HepG2 (cell line): Measurements from ENCODE around the gene ANO10. TPM values are rescaled to one million over a fixed set of nuclear protein-coding genes. Genes with fewer than 3 reads are reported as not detected.

Experiments used
- ATAC-seq: fragments of 200-7000 bp; cut with Tn5 transposase; 3 replicates; pipeline ENCODE4 v1.9.1; 2020; ENCODE audit warnings: mild to moderate bottlenecking, moderate library complexity
- BruUV-seq: library from RNA; stranded (reverse); fragments of 400-500 nt; replicated peaks from 2 replicates; lab custom pipeline; 2021; lab: Mats Ljungman, UMichigan
- CTCF ChIA-PET: fragments of 300-600 bp; formaldehyde crosslinking; extraction: SDS; loops from one replicate; lab custom pipeline; 2021; ENCODE audit warnings: low total read pairs, inconsistent platforms, low intra/inter-chr PET ratio; lab: Yijun Ruan, JAX
- POLR2A ChIA-PET: fragments of 350-600 bp; sonication (Branson Sonifier 250); formaldehyde crosslinking; loops from one replicate; lab custom pipeline; 2020; ENCODE audit warnings: antibody characterized with exemption, inconsistent platforms; lab: Yijun Ruan, JAX
- DNase-seq: peaks from one replicate; pipeline ENCODE4 v3.0.0-alpha.2; 2015; ENCODE audit warnings: low spot score
- FAIRE-seq: peaks from 3 replicates; lab custom pipeline; 2011; peaks lifted over from hg19 to GRCh38; lab: Jason Lieb, UNC
- H2AFZ ChIP-seq: one replicate; pipeline ENCODE4 v1.6.1; 2011; ENCODE audit warnings: low read length, inconsistent platforms
- H3K27ac ChIP-seq: fragments of 300-600 bp; 3 replicates; pipeline ENCODE4 v1.8.0; 2011; ENCODE audit warnings: mixed run types, mild to moderate bottlenecking, mixed read lengths, low read length, inconsistent platforms; ENCODE audit not compliant: insufficient read depth; ENCODE audit errors: extremely low read length
- H3K27me3 ChIP-seq, 2 experiments: fragments of 200-600 bp in 1 of 2; 2 replicates in 1 of 2; 3 replicates in 1 of 2; pipeline versions ENCODE4 v1.6.0 to v1.8.0; 2011; ENCODE audit warnings: low read length in 2 of 2, mild to moderate bottlenecking in 2 of 2, moderate library complexity in 2 of 2, inconsistent platforms in 1 of 2; ENCODE audit not compliant: insufficient read depth in 2 of 2, control insufficient read depth in 1 of 2
- H3K36me3 ChIP-seq, 2 experiments: fragments of 200-600 bp in 1 of 2; replicated peaks in 1 of 2; 2 replicates in 1 of 2; 3 replicates in 1 of 2; pipeline versions ENCODE4 v1.5.1 to v1.8.0; 2011; ENCODE audit warnings: low read length in 2 of 2, inconsistent platforms in 1 of 2; ENCODE audit not compliant: insufficient read depth in 2 of 2, control insufficient read depth in 1 of 2
- H3K4me1 ChIP-seq: 2 replicates; pipeline ENCODE4 v1.5.1; 2012; ENCODE audit warnings: low read length, inconsistent platforms; ENCODE audit not compliant: insufficient read depth
- H3K4me2 ChIP-seq: 2 replicates; pipeline ENCODE4 v1.6.0; 2011; ENCODE audit warnings: low read depth, low read length, inconsistent platforms
- H3K4me3 ChIP-seq, 3 experiments: fragments of 200-600 bp in 1 of 3; sonication (generic), shearing (Covaris generic) in 1 of 3; replicated peaks in 1 of 3; 2 replicates each; pipeline ENCODE4 v1.5.1; 2011 to 2016; ENCODE audit warnings: low read length in 3 of 3, inconsistent platforms in 2 of 3, low read depth in 2 of 3, mild to moderate bottlenecking in 2 of 3, control low read depth in 1 of 3, mixed read lengths in 1 of 3; ENCODE audit not compliant: insufficient read depth in 1 of 3
- H3K79me2 ChIP-seq: one replicate; pipeline ENCODE4 v1.6.1; 2011; ENCODE audit warnings: low read length, inconsistent platforms; ENCODE audit not compliant: insufficient read depth
- H3K9ac ChIP-seq: 2 replicates; pipeline ENCODE4 v1.6.0; 2011; ENCODE audit warnings: mild to moderate bottlenecking, low read depth, low read length, inconsistent platforms; ENCODE audit not compliant: insufficient read depth
- H3K9me3 ChIP-seq: 2 replicates; pipeline ENCODE4 v1.5.1; 2012; ENCODE audit warnings: mild to moderate bottlenecking, low read length
- H4K20me1 ChIP-seq: 2 replicates; pipeline ENCODE4 v1.6.0; 2011; ENCODE audit warnings: inconsistent platforms, mild to moderate bottlenecking, low read length, moderate library complexity; ENCODE audit not compliant: insufficient read depth
- MTF2 ChIP-seq: sonication (generic); formaldehyde crosslinking; IDR thresholded peaks from 2 replicates; pipeline ENCODE4 v1.5.0; 2020; ENCODE audit warnings: missing genetic modification reagents, borderline replicate concordance
- MXD4 ChIP-seq: IDR thresholded peaks from 2 replicates; pipeline ENCODE4 v1.6.1; 2016; ENCODE audit warnings: mild to moderate bottlenecking, missing biosample characterization, missing genetic modification reagents
- MZF1 ChIP-seq: sonication (generic); formaldehyde crosslinking; IDR thresholded peaks from 2 replicates; pipeline ENCODE4 v1.8.1; 2023; ENCODE audit warnings: mild to moderate bottlenecking, missing genetic modification reagents, borderline replicate concordance
- NFRKB ChIP-seq: fragments of 450-650 bp; IDR thresholded peaks from 2 replicates; pipeline ENCODE4 v1.6.1; 2017
- NR2F2 ChIP-seq: IDR thresholded peaks from 2 replicates; pipeline ENCODE4 v1.6.1; 2012; ENCODE audit warnings: low read depth, inconsistent platforms, borderline replicate concordance
- SMAD9 ChIP-seq: sonication (generic); formaldehyde crosslinking; IDR thresholded peaks from 2 replicates; pipeline ENCODE4 v1.5.1; 2020; ENCODE audit warnings: mild to moderate bottlenecking, missing genetic modification reagents
- ZNF615 ChIP-seq: sonication (generic); formaldehyde crosslinking; IDR thresholded peaks from 2 replicates; pipeline ENCODE4 v1.5.0; 2020; ENCODE audit warnings: mild to moderate bottlenecking, missing genetic modification reagents, borderline replicate concordance
- ZNF724P ChIP-seq: sonication (generic); formaldehyde crosslinking; IDR thresholded peaks from 2 replicates; pipeline ENCODE4 v1.8.0; 2022; ENCODE audit warnings: missing genetic modification reagents, borderline replicate concordance
- ZSCAN22 ChIP-seq: sonication (generic); formaldehyde crosslinking; IDR thresholded peaks from 2 replicates; pipeline ENCODE4 v1.4.0; 2020; ENCODE audit warnings: mild to moderate bottlenecking, missing genetic modification reagents
- WGBS: methylation state at CpG from one replicate; pipeline ENCODE4 v1.1.6; 2017; ENCODE audit warnings: low lambda C conversion rate; 5-methylcytosine and 5-hydroxymethylcytosine counted together
- in situ Hi-C: cut with HindIII; loops from 2 replicates; pipeline ENCODE4 v1.10.0; 2017; ENCODE audit warnings: low pct_unique_long_range_greater_than_20kb; ENCODE audit not compliant: extremely low pct_ligation_motif_present
- intact Hi-C: fragments of 100-400 bp; cut with micrococcal nuclease; formaldehyde crosslinking; loops from one replicate; pipeline ENCODE4 v1.10.0; 2022; ENCODE audit not compliant: unreplicated experiment
- polyA plus RNA-seq, 8 experiments: library from polyadenylated mRNA; depleted of rRNA in 3 of 8; stranded (reverse) in 7 of 8; unstranded in 1 of 8; fragments of >200 nt; fragmentation: Illumina TruSeq in 4 of 8; extraction: Trizol in 4 of 8; gene quantifications; 2 replicates each; pipeline versions ENCODE4 v1.2.1 to v1.2.3, GENCODE V29; 2011 to 2016; ENCODE audit warnings: low read depth in 4 of 8, missing spikeins in 1 of 8, mixed read lengths in 1 of 8; ENCODE audit not compliant: insufficient read depth in 1 of 8
- total RNA-seq, 5 experiments: library from RNA; depleted of rRNA; stranded (reverse); fragments of >200 nt; fragmentation: Illumina TruSeq; extraction: Trizol; gene quantifications; 2 replicates each; pipeline ENCODE4 v1.2.3, GENCODE V29; 2016; ENCODE audit warnings: low read depth in 1 of 5
- TF ChIP-seq, protein P1 (sequence below): sonication (generic); formaldehyde crosslinking; IDR thresholded peaks from 2 replicates; pipeline ENCODE4 v1.8.0; 2022; ENCODE audit warnings: low read depth, missing genetic modification reagents
- TF ChIP-seq, protein P2 (sequence below): sonication (generic); formaldehyde crosslinking; IDR thresholded peaks from 2 replicates; pipeline ENCODE4 v1.8.1; 2023; ENCODE audit warnings: mild to moderate bottlenecking, missing genetic modification reagents, borderline replicate concordance
- TF ChIP-seq, protein P3 (sequence below): sonication (generic); formaldehyde crosslinking; IDR thresholded peaks from 2 replicates; pipeline ENCODE4 v1.5.0; 2020; ENCODE audit warnings: missing genetic modification reagents

The ANO10 gene
- total and polyA plus RNA-seq, 2 of the 13 experiments (the other 11 are each of a cell fraction or from before 2014, with no cell fraction given) = 10.4 to 13.1 TPM

DNA sequence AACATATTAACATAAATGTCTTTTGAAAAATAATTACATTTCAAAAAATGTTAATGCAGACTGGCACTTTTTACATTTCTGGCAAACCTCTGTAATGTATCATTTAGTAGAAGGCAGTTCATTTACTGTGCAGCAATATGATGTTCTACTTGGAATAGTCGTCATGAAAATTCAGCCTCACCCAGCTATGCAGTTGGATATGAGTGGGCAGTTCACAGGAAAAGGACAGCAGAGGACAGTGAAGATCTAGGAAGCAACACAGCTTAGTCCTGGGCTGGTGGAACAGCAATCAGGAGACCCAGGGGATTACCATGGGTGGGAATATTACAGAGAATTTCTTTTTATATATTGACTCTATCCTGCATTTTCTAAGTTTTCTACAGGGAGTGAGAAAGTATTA, 63.6 kb downstream of the ANO10 start:
- TF ChIP-seq ZNF615 (CRISPR knock-in tag) (no peak), SMAD9 (CRISPR knock-in tag) (no peak), MTF2 (CRISPR knock-in tag) (no peak), NR2F2 (no peak), ZSCAN22 (CRISPR knock-in tag) (no peak), ZNF724P (CRISPR knock-in tag) (no peak), MXD4 (CRISPR knock-in tag) (no peak), MZF1 (no peak), NFRKB (no peak)
- TF ChIP-seq, protein P1, sequence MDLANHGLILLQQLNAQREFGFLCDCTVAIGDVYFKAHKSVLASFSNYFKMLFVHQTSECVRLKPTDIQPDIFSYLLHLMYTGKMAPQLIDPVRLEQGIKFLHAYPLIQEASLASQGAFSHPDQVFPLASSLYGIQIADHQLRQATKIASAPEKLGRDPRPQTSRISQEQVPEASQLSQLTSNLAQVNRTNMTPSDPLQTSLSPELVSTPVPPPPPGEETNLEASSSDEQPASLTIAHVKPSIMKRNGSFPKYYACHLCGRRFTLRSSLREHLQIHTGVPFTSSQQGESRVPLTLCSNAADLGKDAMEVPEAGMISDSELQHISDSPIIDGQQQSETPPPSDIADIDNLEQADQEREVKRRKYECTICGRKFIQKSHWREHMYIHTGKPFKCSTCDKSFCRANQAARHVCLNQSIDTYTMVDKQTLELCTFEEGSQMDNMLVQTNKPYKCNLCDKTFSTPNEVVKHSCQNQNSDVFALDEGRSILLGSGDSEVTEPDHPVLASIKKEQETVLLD (CRISPR knock-in tag) = no peak
- TF ChIP-seq, protein P2, sequence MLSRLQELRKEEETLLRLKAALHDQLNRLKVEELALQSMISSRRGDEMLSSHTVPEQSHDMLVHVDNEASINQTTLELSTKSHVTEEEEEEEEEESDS (CRISPR knock-in tag) = no peak
- TF ChIP-seq, protein P3, sequence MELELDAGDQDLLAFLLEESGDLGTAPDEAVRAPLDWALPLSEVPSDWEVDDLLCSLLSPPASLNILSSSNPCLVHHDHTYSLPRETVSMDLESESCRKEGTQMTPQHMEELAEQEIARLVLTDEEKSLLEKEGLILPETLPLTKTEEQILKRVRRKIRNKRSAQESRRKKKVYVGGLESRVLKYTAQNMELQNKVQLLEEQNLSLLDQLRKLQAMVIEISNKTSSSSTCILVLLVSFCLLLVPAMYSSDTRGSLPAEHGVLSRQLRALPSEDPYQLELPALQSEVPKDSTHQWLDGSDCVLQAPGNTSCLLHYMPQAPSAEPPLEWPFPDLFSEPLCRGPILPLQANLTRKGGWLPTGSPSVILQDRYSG (CRISPR knock-in tag) = no peak
- 92% methylated on average over 1 of the region's 1 CpG for WGBS
- no peak overlapping the region for H3K9ac ChIP-seq
- H3K79me2 ChIP-seq = no peaks in the 10 kb centered on the region
- H3K4me1 ChIP-seq = no peaks in the 10 kb centered on the region
- no peak overlapping the region for H3K4me3 ChIP-seq
- H4K20me1 ChIP-seq = no peaks in the 10 kb centered on the region
- ChIA-PET POLR2A (no interaction called here), CTCF (no interaction called here)
- H2AFZ ChIP-seq = no peak overlapping the region
- FAIRE-seq = no peak
- H3K4me2 ChIP-seq = no peak overlapping the region
- intact Hi-C loops (no loop called here), in situ Hi-C loops (no loop called here)
- no TSS peak for BruUV-seq
- no peak for DNase-seq
- no peaks in the 10 kb centered on the region for H3K27me3 ChIP-seq
- H3K9me3 ChIP-seq = no peaks in the 10 kb centered on the region
- H3K36me3 ChIP-seq = peaks cover 0 to 1% of the 10 kb centered on the region in 2 experiments; a peak in 1 of 5 replicates
- H3K27ac ChIP-seq = no peak overlapping the region
- no peak for ATAC-seq
